Spleen (tissue), 7 donors: ENCODE data around the gene KCNS1.

Experiments used
- CTCF ChIP-seq, 11 experiments: fragments of 200-600 bp in 7 of 11; fragments of 450-650 bp in 4 of 11; sonication (generic) in 4 of 11; IDR thresholded peaks in 8 of 11; conservative IDR thresholded peaks in 3 of 11; 1 replicate in 7 of 11; 2 replicates in 4 of 11; pipeline versions ENCODE4 v1.4.0 to v1.8.0; 2016 to 2021; ENCODE audit warnings: antibody characterized with exemption in 11 of 11, inconsistent platforms in 4 of 11, mild to moderate bottlenecking in 1 of 11
- POLR2A ChIP-seq, 3 donors: fragments of 450-650 bp; IDR thresholded peaks; one replicate each; pipeline ENCODE4 v1.5.1; 2017; ENCODE audit warnings: antibody characterized with exemption in 3 of 3, mild to moderate bottlenecking in 1 of 3
- donor health status: DM: no; HTN: no; CAD: no; lungs with moderate emphysema.
- donor health status: DM: no; HTN: no; CAD: no.
- donor health status: DM: no; HTN: no; CAD: no.

GRCh38 chr20:45115386-45115774 lies 14.5 kb upstream of the KCNS1 start:
- TF ChIP-seq CTCF (IDR thresholded peaks at IDR 0.05 in 8 of 11, conservative IDR thresholded peaks at IDR 0.05 in 3 of 11) (no peak), POLR2A (IDR thresholded peaks at IDR 0.05) (no peak)
